ENCODE results near the gene RBM41.
"Not testable (repeated sequence)": the region's sequence is repeated elsewhere in the genome, so short reads cannot be mapped to it uniquely, and the experiment has no call there.

RBM41 gene

DNA sequence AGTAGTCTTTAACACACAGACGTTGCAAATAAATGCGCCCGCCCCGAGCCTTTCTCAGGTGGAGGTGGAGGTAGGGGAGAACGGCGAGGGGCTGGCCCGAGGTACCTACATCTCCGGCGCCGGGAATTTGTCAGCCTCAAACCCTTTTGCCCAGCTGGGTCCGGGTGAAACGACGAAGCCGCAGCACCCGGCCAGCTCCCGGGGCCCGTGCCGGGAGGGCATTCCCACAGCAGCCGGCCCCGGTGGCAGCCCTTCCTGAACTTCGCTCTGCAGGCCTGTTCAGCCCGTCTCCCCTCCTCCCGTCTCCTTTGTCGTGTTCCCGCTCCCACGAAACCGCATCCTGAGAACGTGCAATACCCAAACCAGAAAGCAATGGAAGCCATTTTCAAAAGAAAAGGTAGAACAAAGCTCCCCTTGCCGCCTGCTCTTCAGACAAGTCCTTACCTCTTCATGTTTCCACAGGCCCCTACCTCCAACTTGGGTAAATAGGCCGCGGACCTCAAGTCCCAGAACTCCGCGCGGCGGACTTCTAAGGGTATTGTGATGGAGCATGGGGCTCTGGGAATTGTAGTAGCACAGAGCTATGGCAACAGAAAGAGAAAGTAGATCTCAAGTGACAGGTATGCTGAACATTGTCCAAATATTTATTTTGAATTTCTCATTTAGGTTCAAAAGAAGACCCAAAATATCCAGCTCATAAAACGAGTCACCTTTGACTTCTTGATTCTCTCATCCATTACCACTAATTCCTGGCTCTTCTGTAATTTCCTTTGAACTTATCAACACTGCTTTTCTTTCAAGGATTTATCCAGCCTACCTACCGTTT lies at the start of gene RBM41:
TSS of gene RBM41 (minus strand) at position 501 of the 826 bp plus-strand sequence. CDS start at position 452, 49 bp downstream.
- peak; percentile 45 for DNase-seq (ENCODE audit: low read depth, low spot score)
- TF ChIP-seq EZH2 (IDR thresholded peaks at IDR 0.05) (no peak), POLR2AphosphoS5 (IDR thresholded peaks at IDR 0.05; ENCODE audit: borderline replicate concordance, low read depth, low read length) (peak; percentile 59)
- Histone ChIP-seq H3K9me3 (ENCODE audit: low read depth, low read length) (no peaks in the 10 kb centered on the region), H3K27ac (no peak within 1 kb of the TSS), H3K36me3 (ENCODE audit: insufficient read depth, low read length) (peaks cover 34% of the 10 kb centered on the region), H3K9ac (ENCODE audit: insufficient read length) (peak within 1 kb of the TSS; percentile 84), H3K4me3 (peak within 1 kb of the TSS; percentile 80)

DNA sequence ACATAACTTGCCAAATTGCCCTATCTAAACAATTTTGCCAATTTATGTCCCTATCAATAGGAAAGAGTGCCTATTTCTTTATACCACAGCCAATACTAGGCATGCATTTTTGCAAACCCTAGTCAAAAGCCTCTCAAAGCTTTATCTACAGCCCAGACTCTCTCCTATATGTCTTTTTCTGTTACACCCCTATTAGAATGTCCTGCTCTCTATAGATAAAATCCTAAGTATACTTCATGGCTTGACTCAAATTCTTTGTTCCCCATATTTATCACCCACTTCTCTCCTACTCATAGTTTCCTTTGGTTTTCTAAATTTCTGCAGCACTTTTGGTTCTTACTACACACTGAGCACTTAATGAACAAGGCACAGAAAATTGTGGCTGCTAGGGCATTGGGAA lies 49.6 kb upstream of the RBM41 start:
- DNase-seq (ENCODE audit: low read depth, low spot score) = no peak
- H3K9me3 ChIP-seq (ENCODE audit: low read depth, low read length) = no peaks in the 10 kb centered on the region
- H3K36me3 ChIP-seq (ENCODE audit: insufficient read depth, low read length) = no peaks in the 10 kb centered on the region
- no peak overlapping the region for H3K4me3 ChIP-seq
- TF ChIP-seq EZH2 (IDR thresholded peaks at IDR 0.05) (no peak), POLR2AphosphoS5 (IDR thresholded peaks at IDR 0.05; ENCODE audit: borderline replicate concordance, low read depth, low read length) (no peak), FOXP2 (optimal IDR thresholded peaks at IDR 0.05; ENCODE audit: control extremely low read depth, extremely low read length, insufficient read depth) (no peak)
- H3K9ac ChIP-seq (ENCODE audit: insufficient read length) = no peak overlapping the region
- H3K27ac ChIP-seq = no peak overlapping the region

DNA sequence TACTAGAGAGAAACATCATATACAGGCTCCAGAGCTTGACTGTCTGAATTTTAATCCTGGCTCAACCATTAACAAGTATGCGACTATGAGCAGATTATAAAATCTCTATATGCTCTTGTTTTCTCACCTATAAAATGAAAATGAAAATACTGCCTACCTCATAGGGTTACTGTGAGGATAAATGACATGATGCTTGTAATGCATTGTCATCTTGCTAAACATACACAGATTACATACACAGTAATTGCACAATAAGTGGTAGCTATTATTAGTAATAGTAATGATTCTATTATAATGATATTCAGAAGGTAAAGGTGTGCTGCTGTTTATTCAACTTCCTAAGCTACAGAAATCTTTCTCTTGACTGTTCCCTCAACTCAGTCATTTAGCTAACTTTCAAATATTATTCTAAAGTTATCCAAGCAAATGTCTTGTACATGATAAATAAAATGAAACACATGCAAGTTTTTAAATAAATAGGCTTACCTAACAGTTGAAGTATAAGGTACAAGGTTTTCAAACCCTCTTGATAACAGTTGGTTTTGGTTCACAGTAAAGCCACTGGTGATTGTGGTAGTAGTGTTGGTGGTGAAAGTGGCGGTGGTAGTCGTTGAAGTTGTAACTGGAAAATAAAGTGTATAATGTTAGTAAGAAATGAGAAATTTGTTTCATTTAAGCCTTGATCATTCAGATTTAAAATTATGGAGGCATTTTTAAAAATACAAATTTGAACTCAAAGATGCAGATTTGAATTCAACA lies 48.7 kb upstream of the RBM41 start:
- no peak overlapping the region for H3K4me3 ChIP-seq
- H3K9ac ChIP-seq (ENCODE audit: insufficient read length) = no peak overlapping the region
- no peaks in the 10 kb centered on the region for H3K9me3 ChIP-seq (ENCODE audit: low read depth, low read length)
- no peak for TF ChIP-seq EZH2 (IDR thresholded peaks at IDR 0.05)
- no peak for TF ChIP-seq FOXP2 (optimal IDR thresholded peaks at IDR 0.05; ENCODE audit: control extremely low read depth, extremely low read length, insufficient read depth)
- no peak for TF ChIP-seq POLR2AphosphoS5 (IDR thresholded peaks at IDR 0.05; ENCODE audit: borderline replicate concordance, low read depth, low read length)
- no peak overlapping the region for H3K27ac ChIP-seq
- DNase-seq (ENCODE audit: low read depth, low spot score) = no peak
- H3K36me3 ChIP-seq (ENCODE audit: insufficient read depth, low read length) = no peaks in the 10 kb centered on the region

DNA sequence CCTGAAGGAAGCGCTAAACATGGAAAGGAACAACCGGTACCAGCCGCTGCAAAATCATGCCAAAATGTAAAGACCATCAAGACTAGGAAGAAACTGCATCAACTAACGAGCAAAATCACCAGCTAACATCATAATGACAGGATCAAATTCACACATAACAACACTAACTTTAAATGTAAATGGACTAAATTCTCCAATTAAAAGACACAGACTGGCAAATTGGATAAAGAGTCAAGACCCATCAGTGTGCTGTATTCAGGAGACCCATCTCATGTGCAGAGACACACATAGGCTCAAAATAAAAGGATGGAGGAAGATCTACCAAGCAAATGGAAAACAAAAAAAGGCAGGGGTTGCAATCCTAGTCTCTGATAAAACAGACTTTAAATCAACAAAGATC lies 39.0 kb upstream of the RBM41 start:
- not testable (repeated sequence) for H3K36me3 ChIP-seq (ENCODE audit: insufficient read depth, low read length); H3K9ac ChIP-seq (ENCODE audit: insufficient read length); H3K9me3 ChIP-seq (ENCODE audit: low read depth, low read length); H3K27ac ChIP-seq; DNase-seq (ENCODE audit: low read depth, low spot score); H3K4me3 ChIP-seq

DNA sequence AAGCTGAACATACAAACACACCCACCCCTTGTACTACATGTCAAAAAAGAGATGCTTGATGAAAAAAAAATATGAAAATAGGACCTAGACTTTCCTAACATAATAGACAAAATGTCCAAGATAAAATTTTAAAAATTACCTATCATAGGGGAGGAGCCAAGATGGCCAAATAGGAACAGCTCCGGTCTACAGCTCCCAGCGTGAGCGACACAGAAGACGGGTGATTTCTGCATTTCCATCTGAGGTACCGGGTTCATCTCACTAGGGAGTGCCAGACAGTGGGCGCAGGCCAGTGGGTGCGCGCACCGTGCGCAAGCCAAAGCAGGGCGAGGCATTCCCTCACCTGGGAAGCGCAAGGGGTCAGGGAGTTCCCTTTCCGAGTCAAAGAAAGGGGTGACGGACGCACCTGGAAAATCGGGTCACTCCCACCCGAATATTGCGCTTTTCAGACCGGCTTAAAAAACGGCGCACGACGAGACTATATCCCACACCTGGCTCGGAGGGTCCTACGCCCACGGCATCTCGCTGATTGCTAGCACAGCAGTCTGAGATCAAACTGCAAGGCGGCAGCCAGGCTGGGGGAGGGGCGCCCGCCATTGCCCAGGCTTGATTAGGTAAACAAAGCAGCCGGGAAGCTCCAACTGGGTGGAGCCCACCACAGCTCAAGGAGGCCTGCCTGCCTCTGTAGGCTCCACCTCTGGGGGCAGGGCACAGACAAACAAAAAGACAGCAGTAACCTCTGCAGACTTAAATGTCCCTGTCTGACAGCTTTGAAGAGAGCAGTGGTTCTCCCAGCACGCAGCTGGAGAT lies 37.2 kb upstream of the RBM41 start:
- not testable (repeated sequence) for H3K9me3 ChIP-seq (ENCODE audit: low read depth, low read length); H3K36me3 ChIP-seq (ENCODE audit: insufficient read depth, low read length); DNase-seq (ENCODE audit: low read depth, low spot score); H3K9ac ChIP-seq (ENCODE audit: insufficient read length); H3K27ac ChIP-seq; H3K4me3 ChIP-seq

DNA sequence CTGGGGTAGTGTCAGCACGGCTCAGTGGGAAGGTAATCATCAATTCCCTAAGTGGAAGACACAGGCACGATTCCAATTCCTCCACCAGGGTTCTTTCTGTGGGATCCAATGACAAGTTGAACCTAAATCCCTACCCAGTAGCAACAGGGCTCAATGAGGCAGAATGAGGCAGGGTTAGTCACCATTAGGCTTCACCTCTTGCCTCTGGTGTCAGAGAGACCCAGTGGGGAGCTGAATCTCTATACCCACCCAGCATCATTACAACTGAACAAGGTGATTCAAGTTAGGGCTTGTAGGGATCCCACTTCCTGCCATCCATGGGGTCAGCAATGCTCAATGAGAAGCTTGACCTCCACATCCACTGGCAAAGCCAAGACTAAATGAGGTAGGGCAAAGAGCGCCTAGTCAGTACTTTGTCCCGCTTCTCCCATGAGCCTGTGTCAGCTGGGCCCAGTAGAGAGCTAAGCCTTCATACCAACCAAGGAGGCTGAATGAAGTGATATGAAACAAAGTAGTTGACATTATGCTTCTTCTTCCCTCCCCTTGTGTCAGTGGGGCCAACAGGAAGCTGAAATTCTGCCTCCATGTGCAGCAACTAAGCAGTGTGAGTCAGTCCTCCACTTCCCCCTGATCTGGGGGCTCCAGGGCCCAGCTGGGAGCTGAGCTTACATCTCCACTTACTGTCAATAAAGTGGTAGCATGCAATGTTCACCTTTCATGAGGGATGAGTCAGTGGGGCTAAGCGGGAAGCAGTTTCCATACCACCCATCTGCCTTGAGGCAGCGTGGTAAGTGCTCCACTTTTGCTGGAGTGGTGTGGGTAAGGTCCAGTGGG lies 36.4 kb upstream of the RBM41 start:
- no peak for TF ChIP-seq EZH2 (IDR thresholded peaks at IDR 0.05)
- TF ChIP-seq POLR2AphosphoS5 (IDR thresholded peaks at IDR 0.05; ENCODE audit: borderline replicate concordance, low read depth, low read length) = no peak
- no peak for TF ChIP-seq FOXP2 (optimal IDR thresholded peaks at IDR 0.05; ENCODE audit: control extremely low read depth, extremely low read length, insufficient read depth)
- H3K27ac ChIP-seq = no peak overlapping the region
- no peak overlapping the region for H3K9ac ChIP-seq (ENCODE audit: insufficient read length)
- H3K9me3 ChIP-seq (ENCODE audit: low read depth, low read length) = no peaks in the 10 kb centered on the region
- no peak for DNase-seq (ENCODE audit: low read depth, low spot score)
- H3K4me3 ChIP-seq = no peak overlapping the region
- no peaks in the 10 kb centered on the region for H3K36me3 ChIP-seq (ENCODE audit: insufficient read depth, low read length)

DNA sequence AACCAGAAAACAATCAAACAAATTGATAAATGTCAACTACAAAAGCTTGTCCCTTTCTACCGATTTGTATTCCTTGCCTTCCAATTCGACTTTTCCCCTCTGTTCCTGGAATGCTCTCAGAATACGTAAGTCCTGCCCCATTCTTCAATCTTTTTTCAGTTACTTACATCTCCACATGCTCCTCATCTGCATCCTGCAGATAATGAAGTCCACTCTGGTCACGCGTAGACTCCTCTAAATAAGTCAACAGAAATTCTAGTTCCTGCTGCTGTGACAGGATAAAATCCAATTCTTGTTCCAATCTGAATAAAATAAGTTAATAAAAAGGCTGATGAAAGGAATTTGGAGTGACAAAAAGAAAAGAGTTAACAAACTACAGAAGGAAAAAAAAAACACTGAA lies 34.4 kb upstream of the RBM41 start:
- H3K9me3 ChIP-seq (ENCODE audit: low read depth, low read length) = no peaks in the 10 kb centered on the region
- TF ChIP-seq FOXP2 (optimal IDR thresholded peaks at IDR 0.05; ENCODE audit: control extremely low read depth, extremely low read length, insufficient read depth) (no peak), EZH2 (IDR thresholded peaks at IDR 0.05) (no peak), POLR2AphosphoS5 (IDR thresholded peaks at IDR 0.05; ENCODE audit: borderline replicate concordance, low read depth, low read length) (no peak)
- H3K4me3 ChIP-seq = no peak overlapping the region
- H3K36me3 ChIP-seq (ENCODE audit: insufficient read depth, low read length) = no peaks in the 10 kb centered on the region
- H3K9ac ChIP-seq (ENCODE audit: insufficient read length) = no peak overlapping the region
- no peak for DNase-seq (ENCODE audit: low read depth, low spot score)
- no peak overlapping the region for H3K27ac ChIP-seq

DNA sequence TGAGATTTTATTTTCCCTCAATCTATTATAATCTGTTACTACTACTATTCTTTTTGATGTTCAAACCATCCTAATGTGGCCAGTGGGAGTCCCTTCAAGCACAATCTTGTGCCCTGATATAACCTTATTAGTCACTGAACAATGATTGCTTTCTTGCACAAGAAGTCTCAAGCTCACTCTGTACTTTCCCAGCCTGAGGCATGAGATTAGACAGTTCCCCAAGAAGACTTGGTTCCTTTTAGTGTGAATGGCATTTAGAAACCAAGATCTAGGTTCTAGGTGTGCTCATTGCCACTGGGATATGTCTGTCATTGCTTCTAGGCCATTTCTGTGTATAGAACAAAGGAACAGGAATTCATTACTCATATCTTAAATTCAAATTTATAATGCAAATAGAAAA lies 28.0 kb upstream of the RBM41 start:
- TF ChIP-seq EZH2 (IDR thresholded peaks at IDR 0.05) = no peak
- TF ChIP-seq FOXP2 (optimal IDR thresholded peaks at IDR 0.05; ENCODE audit: control extremely low read depth, extremely low read length, insufficient read depth) = no peak
- TF ChIP-seq POLR2AphosphoS5 (IDR thresholded peaks at IDR 0.05; ENCODE audit: borderline replicate concordance, low read depth, low read length) = no peak
- DNase-seq (ENCODE audit: low read depth, low spot score) = no peak
- Histone ChIP-seq H3K4me3 (no peak overlapping the region), H3K27ac (no peak overlapping the region), H3K9me3 (ENCODE audit: low read depth, low read length) (no peaks in the 10 kb centered on the region), H3K9ac (ENCODE audit: insufficient read length) (no peak overlapping the region), H3K36me3 (ENCODE audit: insufficient read depth, low read length) (no peaks in the 10 kb centered on the region)
